Measurements from ENCODE around the gene B3GNT8.
"Not testable (repeated sequence)": the region's sequence is repeated elsewhere in the genome, so short reads cannot be mapped to it uniquely, and the experiment has no call there.

The B3GNT8 gene

DNA sequence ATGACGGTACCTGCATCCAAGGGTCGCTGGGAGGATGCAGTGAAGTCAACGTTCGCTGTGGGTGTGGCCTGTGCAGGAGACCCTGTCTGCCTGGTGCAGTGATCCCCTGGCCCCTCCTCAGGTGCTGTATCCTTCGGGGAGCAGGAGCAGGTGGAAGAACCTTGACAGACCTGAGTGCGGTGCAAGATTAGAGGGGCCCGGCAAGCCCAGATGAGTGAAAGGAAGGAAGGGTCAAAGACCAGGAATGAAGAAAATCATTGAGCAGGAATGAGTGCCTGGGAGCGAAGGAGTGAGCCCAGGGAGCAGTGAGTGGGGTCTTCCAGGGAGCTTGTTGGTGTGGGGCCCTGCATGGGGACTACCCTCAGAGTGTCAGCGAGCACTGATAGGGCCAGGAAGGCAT is 12.7 kb downstream of the B3GNT8 start:
- DNase-seq = no peak

DNA sequence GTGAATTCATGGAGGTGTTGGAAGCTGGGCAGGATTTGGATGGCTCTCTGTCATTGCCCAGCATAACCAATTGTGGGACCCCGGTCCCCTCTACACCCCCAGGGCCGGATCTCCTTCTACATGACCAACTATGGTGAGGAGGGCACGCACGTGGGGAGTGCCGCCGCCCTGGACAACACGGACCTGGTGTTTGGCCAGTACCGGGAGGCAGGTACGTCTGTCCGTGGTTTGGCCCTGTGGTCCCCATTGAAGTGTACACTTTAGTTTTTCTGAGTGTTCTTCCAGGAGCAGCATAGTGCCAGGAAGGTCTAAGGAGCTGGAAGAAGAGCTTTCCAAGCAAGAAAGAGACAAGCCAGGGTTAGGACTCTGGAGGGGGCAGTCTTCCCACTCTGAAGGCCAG is 13.2 kb downstream of the B3GNT8 start:
- DNase-seq = no peak

DNA sequence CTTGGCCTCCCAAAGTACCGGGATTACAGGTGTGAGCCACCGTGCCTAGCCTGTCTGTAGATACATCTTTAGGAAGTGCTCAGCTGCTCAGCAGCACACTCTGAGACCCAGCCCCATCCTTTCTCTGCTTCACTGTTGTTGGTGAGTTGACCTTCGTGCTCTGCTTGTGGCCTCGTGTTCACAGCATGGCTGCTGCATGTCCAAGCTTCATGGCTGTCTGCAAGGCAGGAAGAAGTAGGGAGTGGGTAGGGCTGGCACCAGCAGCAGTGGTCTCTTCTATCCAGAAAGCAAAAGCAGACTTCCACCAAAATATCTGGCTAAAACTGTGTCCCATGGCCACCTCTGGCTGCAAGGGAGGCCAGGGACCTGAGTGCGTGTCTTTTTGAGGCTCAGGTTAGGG is 14.2 kb downstream of the B3GNT8 start:
- no peak for DNase-seq

DNA sequence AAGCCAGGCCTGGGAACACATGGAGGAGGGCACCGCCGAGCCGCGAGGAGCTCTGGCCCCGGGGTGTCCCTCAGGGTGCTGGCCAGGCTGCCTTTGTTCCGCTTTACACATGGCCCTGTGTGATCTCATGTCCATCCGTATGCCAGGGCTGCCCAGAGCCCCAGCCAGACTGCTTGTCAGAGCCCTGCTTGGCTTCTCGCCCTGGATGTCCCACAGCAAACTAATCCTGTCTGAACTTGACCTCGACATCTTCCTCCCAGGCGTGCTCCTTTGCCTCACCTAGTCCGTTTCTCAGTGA is 15.3 kb downstream of the B3GNT8 start:
- DNase-seq = no peak

DNA sequence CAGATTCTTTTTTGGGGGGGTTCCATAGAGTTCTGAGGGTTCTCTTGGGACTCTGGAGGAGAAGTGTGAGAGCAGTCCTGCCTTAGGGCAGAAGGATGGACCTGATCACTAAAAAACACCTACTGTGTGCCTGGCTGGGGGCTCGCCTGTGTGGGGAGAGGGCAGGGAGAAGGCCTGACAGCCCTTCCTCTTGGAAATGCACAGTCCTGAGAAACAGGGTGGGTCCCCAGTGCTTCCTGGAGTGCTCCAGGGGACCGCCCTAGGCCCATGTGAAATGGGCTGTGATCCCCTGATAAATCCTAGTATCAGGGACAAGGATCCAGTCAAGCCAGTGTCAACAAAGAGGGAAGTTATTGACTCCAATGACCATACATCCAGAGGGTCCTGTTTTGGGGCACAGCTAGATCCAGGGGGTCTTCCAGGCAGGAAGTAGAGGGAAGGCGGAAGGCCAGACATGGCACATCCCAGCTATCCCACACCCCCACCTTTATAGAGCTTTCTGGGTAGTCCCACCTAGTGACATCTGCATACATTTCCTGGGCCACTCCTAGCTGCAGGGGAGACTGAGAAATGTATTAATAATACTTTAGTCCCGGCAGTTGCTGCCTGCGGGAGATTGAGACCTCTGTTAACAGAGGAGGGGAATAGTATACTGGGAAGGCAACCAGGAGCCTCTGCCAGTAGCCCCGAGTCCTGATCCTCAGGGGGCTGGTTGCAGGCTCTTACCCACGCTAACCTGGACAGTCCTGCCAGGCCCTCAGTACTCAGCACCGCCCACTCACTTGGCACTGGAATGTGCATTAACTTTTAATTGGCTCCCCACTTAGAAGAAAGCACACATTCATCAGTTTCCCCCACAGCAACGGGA is 15.8 kb downstream of the B3GNT8 start:
- DNase-seq = no peak

DNA sequence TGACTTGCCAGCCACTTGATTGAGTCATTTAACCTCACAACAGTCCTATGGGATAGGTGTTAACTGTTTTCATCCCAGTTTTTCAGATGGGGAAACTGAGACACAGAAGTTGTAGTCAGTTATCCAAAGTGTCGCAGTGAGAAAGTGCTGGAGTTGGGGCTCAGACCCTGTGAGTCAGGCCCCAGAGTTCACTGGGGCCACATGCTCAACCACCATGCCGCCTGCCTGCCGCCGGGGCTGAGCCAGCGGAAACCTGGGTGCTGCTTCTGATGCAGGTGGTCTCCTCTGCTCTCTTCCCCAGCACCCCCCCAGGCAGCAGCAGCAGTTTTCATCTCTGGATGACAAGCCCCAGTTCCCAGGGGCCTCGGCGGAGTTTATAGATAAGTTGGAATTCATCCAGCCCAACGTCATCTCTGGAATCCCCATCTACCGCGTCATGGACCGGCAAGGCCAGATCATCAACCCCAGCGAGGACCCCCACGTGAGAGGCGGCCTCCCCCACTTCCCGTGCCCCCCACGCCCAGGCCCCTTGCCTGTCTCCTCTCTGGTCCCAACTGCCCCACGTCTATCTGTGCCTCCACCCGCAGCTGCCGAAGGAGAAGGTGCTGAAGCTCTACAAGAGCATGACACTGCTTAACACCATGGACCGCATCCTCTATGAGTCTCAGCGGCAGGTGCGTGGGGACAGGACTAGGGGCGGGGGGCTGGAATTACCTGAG is 16.7 kb downstream of the B3GNT8 start:
- DNase-seq = no peak

DNA sequence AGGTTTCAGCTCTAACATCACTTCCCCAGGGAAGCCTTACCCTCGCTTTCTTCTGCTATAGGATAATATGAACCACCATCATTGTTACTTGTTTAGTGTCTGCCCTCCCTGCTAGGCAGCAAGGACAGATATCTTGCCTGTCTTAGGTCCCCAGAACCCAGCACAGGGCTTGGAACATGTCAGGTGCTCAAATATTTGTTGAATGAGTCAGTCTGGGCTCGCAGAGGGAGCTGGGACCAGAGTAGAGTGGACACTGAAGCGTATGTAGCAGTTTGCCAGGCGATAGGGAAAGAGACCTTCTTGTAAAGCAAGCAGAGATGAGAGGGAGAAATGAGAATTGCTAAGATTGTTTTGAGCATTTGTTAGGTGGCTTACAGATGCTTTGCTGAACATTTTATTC is 17.9 kb downstream of the B3GNT8 start:
- DNase-seq = peak in 2 of 4 experiments; percentile 33 to 53

DNA sequence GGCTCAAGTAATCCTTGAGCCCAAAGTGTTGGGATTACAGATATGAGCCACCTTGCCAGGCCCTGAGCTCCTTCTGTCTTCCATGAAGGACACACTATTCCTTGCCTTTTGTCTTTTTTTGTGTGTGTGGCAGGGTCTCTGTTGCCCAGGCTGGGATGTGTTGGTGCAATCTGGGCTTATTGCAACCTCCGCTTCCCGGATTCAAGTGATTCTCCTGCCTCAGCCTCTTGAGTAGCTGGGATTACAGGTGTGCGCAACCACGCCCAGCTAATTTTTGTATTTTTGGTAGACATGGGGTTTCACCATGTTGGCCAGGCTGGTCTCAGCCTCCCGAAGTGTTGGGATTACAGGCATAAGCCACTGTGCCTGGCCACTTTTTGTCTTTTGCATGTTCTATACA is 18.3 kb downstream of the B3GNT8 start:
- DNase-seq = not testable (repeated sequence)

DNA sequence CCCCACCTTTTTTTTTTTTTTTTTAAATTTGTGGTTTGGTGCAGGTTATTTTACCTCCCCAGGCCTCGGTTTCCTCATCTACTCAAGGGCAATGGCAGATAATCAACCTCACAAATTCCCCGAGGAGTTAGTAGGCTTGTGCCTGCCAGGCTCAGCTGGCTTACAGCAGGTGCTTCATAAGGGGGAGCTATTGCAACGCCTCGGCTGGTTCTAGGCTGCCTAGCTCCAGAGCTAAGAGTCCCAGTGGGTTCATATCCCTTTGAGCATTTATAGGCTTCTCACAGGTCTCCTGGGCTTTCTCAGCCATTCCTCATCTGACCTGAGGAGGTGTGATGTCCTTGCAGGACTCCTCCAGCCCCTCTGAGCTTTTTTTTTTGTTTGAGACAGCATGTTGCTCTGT is 18.9 kb downstream of the B3GNT8 start:
- peak in 2 of 4 experiments; percentile 34 to 42 for DNase-seq

DNA sequence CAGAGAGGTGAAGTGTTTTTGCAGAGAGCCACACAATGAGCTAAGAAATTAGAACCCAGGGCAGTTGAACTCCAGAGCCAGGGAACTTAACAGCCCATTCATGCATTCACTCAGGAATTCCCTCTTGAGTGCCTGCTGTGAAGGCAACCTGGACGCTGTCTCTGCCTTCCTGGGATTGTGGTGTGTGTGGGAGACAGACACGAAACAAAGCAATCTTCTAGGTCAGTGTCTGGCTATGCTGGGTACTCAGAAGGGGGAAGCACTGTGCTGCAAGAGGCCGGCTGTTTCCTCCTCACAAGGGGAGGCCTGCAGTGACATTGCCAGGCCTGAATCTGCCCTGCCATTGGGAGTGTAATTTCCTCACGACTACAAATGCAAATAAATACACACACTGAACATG is 19.9 kb downstream of the B3GNT8 start:
- peak; percentile 71 to 87 (median 82) for DNase-seq

DNA sequence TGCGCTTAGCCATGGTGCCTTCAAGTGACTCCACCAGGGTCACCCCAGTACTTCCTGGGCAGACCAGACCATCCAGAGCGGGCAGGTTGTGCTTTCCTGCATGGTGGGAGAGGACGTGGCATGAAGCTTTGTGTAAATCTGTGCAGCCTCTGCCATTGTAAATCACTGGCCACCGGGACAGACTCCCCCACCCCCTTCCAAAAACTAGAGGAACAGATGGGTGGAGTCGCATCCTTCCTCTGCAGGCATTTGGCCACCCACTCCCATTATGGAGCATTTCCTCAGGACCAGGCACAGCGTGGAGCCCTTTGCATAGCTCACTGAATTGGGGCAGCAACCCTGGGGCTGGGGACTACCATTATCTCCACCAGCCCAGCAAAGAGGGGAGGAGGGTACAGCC is 21.4 kb downstream of the B3GNT8 start:
- no peak for DNase-seq

DNA sequence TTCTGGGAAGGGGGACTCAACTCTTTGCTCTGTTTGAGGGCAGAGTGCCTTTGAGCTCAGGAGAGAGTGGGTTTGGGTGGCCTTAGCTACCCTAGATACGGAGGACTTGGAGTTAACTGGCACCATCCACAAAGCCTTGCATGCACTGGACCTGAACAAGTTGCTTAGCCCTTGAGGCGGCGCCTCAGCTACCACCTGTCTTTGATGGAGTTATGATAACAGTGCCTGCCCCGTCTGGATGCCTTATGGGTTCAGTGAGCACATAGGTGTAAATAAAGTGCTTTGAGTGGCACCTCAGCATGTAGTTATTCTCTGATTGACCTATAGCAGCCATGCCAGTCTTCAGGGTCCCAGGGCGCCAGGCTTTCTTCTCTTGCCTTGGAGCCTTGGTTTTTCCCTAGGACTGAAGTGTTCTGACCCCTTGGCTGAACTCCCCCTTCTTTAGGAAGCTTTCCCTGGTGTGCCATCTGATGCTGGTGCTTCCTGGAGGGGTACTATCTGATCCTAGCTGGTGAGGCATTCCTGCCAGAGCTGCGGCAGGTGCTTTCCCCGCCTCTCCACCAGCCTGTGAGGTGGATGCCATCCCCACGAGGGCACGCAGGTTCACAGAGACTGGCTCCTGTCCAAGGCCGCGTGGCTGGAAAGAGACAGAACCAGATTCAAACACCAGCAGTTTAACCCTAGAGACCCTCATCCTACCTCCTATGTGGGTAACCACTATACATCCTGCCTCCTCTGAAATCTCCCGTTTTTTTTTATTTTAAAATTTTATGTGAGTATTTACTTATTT is 23.8 kb downstream of the B3GNT8 start:
- DNase-seq = no peak

DNA sequence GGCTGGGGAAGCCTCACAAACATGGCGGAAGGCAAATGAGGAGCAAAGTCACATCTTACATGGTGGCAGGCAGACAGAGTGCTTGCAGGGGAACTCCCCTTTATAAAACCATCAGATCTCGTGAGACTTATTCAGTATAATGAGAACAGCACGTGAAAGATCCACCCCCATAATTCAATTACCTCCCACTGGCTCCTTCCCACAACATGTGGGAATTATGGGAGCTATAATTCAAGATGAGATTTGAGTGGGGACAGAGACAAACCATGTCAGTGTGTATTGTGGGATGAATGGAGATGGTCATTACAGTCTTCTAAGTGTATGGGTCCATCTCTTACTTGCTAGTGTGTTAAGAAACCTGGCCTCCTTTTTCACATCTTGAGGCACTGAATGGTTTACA is 25.2 kb downstream of the B3GNT8 start:
- no peak for DNase-seq

DNA sequence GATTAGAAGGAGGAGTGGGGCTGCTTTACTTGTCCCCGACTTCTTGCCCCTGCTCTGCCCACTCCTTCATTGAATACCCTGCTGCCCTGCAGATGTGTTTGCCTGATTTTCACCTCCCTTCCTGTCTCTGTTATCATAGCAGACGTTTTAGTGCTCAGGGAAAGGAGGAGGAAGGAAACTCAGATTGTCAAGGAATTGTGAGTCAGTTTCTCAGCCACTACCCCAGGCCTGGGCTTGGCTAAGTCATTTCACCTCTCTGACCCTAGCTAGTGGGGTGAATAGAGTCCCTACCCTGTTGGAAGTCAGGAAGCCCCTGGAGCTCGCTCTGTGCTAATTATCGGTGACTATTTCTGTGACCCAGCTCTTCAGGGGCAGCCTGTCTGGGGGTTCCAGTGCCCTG is 25.7 kb downstream of the B3GNT8 start:
- DNase-seq = no peak

DNA sequence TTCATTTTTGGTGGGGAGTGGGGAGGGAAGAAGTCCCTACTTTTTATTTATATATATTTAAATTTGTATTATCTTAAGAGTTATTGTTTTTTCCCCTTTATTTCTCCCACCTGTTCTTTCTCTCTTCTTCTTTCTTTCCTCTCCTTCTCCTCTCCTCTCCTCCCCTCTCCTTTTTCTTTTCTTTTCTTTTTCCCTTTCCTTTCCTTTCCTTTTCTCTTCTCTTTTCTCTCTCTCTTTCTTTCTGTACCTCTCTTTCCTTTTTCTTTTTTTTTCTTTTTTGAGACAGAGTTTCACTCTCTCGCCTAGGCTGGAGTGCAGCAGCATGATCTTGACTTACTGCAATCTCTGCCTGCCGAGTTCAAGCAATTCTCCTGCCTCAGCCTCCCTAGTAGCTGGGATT is 27.6 kb downstream of the B3GNT8 start:
- DNase-seq = no peak

DNA sequence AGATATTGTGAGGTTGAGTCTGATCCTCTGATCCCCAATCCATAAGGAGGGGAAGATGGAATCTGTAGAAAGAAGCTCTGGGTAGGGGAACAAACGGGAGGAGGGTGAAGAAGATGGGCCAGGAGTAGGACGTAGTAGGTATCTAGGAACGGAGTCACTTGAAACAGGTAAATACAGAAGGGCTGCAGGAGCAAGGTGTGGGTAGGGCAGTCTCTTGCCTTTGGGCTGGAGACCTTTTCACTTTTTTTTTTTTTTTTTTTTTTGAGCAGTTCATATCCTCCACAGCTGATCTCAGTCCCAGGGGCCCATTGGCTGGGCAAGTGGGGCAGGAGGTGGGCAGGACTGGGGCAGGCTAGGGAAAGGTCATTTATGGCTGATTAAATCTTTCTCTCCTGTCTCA is 28.1 kb downstream of the B3GNT8 start:
- DNase-seq = no peak

DNA sequence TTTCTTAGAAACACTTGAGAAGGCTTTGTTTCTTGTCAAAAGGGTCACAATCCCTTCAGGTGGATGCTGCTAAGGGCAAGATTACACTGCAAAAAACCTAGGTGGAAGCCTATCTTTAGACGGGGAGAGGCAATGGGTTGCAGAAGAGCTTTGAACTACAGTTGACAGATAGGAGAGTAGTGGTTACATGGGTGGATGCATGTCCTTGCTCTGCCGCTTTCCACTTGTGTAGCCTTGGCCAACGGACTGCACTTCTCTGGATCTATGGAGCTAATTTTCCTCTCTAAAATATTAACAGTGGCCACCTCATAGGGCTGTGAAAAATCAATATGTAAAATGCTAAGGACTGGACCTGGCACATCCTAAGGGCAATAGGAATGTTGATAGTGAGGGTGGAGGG is 28.6 kb downstream of the B3GNT8 start:
- DNase-seq = no peak

DNA sequence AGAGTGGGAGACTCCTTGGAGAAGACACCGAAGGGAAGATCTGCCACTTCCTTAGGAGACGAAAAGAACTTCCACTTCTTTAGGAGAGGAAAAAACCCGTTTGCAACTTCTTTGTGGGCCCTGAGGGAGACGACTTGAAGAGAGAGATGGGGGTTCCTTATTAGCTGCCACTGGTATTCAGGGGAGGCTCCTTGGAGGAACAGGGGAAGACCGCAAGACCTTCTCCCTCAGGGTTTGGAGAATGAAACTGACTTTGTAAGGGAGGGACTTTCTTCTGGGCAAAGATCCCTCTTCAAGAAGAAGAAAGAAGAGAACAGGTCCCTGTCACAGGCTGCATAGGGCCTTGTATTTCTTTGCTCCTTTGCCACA is 29.1 kb downstream of the B3GNT8 start:
- peak; percentile 32 to 46 (median 36) for DNase-seq

DNA sequence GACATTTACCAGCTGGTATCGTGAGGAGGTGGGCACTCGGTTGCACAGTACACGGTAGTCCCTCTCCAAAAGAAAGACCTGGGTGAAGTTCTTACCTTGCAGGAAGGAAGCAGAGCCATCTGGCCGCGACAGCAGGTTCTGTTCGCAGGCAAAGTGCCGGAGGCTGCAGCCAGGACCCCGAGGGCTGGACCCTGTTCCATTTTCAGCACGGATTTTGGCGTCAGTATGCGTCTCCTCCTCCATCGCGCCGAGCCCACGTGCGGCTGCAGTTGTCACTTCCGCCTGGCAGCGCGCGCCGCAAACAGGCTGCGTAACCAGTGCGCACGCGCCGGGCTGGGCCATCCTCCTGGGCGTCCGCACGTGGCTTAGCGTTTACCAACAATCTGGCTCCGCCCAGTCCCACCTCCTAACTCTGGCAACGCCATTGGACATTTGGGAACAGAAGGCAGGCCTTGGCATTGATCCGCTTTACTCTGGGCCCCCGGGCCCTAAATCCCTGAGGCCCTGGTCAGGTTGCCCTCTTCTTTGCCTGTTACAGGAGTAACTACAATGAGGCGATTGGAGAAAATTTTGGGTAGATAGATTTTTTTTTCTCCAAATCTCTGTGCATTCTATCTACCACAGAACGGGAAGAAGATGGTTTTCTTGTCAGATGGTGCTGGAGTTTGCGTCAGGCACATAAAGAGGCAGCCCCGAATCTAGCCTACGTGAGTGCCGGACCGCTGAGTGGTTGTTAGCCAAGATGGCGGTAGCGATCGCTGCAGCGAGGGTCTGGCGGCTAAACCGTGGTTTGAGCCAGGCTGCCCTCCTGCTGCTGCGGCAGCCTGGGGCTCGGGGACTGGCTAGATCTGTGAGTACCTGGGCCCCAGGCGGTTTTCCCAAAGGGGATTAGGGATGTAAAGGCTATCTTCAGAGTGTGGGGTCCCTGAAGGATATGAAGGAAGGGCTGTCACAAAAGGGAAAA is 29.8 kb downstream of the B3GNT8 start, which contains the start of the genes BCKDHA and EXOSC5:
BCKDHA (plus strand) TSS at position 733 of the 964 bp plus-strand sequence; CDS start at position 743, 10 bp downstream.
EXOSC5 (minus strand) TSS at position 274 of the 964 bp plus-strand sequence; CDS start at position 243, 31 bp downstream.
- peak; percentile 100 for DNase-seq

DNA sequence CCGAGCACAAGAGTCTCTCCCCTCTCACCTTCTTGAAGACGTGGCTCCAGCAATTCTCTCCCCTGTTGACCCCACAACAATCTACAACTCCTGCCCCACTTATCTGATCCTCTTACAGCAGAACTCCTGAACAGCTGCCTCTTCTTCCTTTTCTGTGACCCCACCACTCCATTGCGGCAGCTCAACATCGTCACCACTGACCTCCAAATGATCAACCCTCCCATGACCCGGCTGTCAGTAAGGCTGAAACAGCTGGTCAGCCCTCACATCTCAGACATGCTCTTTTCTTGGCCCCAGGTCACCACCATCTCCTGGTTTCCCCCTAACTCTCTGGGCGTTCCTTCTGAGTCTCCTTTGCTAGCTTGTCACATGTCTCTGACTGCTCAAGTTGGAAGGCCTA is 31.8 kb downstream of the B3GNT8 start:
- peak in 2 of 4 experiments; percentile 33 for DNase-seq

DNA sequence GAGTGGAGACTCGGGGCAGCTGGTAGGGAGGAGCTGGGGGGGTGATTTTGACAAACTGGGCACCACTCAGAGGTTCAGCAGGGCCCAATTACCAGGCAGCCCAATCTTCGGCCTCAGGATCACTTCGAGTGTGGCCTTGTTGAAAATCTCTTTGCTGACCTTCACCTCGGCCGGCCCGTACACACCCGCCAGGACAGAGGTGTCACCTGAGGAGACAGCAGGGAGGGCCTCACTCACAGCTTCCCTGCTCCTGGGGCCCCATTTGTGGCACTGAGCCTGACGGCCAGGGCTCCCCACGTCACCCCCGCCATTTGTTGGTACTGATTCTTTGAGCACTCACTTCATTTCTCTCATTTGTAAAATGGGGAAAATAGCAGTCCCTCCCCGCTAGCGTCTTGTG is 34.4 kb downstream of the B3GNT8 start:
- no peak for DNase-seq

DNA sequence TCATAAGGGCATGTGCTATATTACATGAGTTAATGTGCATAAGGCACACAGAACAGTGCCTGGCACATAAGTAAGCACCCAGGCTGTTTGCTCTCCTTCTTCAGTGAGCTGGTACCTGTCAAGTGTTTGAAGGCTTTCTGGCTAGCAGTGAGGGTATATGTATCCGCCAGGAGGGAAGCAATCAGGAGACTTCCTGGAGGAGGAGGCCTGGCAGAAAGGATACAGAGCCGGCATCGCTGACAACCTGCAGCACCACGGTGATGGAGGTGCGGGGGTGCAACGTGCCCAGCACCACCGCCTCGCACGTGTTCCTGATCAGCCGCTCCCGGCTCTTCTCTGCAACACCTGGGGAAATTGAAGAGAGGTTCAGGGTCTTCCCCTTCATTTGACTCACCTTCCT is 35.6 kb downstream of the B3GNT8 start:
- DNase-seq = no peak
